NB4 (cell line): ENCODE results near the gene MS4A8.

ENCODE experiments used
- MAX ChIP-seq: IDR thresholded peaks from 2 replicates; pipeline ENCODE4 v1.6.1; 2011; ENCODE audit warnings: low read depth, low read length
- POLR2A ChIP-seq: IDR thresholded peaks from 2 replicates; pipeline ENCODE4 v1.6.1; 2011; ENCODE audit warnings: mild to moderate bottlenecking; ENCODE audit not compliant: insufficient read length; ENCODE audit errors: extremely low read depth
- TF ChIP-seq, protein P1 (sequence below): IDR thresholded peaks from one replicate; pipeline ENCODE4 v1.5.1; 2012; ENCODE audit warnings: low read depth, low read length

GRCh38 chr11:60701469-60701818 lies 2.0 kb downstream of the MS4A8 start:
- TF ChIP-seq, protein P1, sequence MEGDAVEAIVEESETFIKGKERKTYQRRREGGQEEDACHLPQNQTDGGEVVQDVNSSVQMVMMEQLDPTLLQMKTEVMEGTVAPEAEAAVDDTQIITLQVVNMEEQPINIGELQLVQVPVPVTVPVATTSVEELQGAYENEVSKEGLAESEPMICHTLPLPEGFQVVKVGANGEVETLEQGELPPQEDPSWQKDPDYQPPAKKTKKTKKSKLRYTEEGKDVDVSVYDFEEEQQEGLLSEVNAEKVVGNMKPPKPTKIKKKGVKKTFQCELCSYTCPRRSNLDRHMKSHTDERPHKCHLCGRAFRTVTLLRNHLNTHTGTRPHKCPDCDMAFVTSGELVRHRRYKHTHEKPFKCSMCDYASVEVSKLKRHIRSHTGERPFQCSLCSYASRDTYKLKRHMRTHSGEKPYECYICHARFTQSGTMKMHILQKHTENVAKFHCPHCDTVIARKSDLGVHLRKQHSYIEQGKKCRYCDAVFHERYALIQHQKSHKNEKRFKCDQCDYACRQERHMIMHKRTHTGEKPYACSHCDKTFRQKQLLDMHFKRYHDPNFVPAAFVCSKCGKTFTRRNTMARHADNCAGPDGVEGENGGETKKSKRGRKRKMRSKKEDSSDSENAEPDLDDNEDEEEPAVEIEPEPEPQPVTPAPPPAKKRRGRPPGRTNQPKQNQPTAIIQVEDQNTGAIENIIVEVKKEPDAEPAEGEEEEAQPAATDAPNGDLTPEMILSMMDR = no peak
- TF ChIP-seq POLR2A (no peak), MAX (no peak)
